Thymus (tissue), 11 donors: ENCODE data around the gene MAN1B1. TPM values are rescaled to one million over a fixed set of nuclear protein-coding genes. Genes with fewer than 3 reads are reported as not detected.

Experiments used
- DNase-seq, 9 donors: peaks; one replicate each; pipeline ENCODE4 v3.0.0-alpha.2; 2013; ENCODE audit warnings: low spot score in 9 of 9, low read depth in 6 of 9, missing footprints in 1 of 9
- H3K27ac ChIP-seq, 2 donors: one replicate each; pipeline ENCODE4 v1.5.1; 2013; ENCODE audit warnings: control low read depth in 1 of 2, low read depth in 1 of 2, low read length in 1 of 2, mild to moderate bottlenecking in 1 of 2, moderate library complexity in 1 of 2
- H3K27me3 ChIP-seq, 2 donors: one replicate each; pipeline ENCODE4 v1.5.1; 2013; ENCODE audit warnings: low read length in 1 of 2; ENCODE audit not compliant: control insufficient read depth in 2 of 2, insufficient read depth in 1 of 2
- H3K36me3 ChIP-seq, 2 donors: one replicate each; pipeline ENCODE4 v1.5.1; 2013; ENCODE audit warnings: low read length in 1 of 2, mild to moderate bottlenecking in 1 of 2, moderate library complexity in 1 of 2; ENCODE audit not compliant: control insufficient read depth in 2 of 2, insufficient read depth in 2 of 2
- H3K4me1 ChIP-seq, 2 donors: one replicate each; pipeline ENCODE4 v1.5.1; 2013; ENCODE audit warnings: low read length in 2 of 2; ENCODE audit not compliant: control insufficient read depth in 2 of 2, insufficient read depth in 2 of 2
- H3K4me3 ChIP-seq, 2 donors: one replicate each; pipeline ENCODE4 v1.5.1; 2013; ENCODE audit warnings: low read length in 2 of 2, control low read depth in 1 of 2, mild to moderate bottlenecking in 1 of 2
- H3K9me3 ChIP-seq, 2 donors: one replicate each; pipeline ENCODE4 v1.5.1; 2013; ENCODE audit warnings: low read length in 1 of 2, mild to moderate bottlenecking in 1 of 2; ENCODE audit not compliant: control insufficient read depth in 2 of 2, insufficient read depth in 1 of 2
- WGBS: extraction: QIAGEN DNeasy Blood & Tissue Kit; methylation state at CpG from one replicate; pipeline ENCODE4 v1.1.7; 2013; 5-methylcytosine and 5-hydroxymethylcytosine counted together
- polyA plus RNA-seq: library from polyadenylated mRNA; stranded (reverse); fragments of 200-250 nt; gene quantifications from one replicate; pipeline ENCODE4 v1.2.3, GENCODE V29; 2013
- total RNA-seq: library from RNA; stranded (reverse); fragments of 120-200 nt; gene quantifications from one replicate; pipeline ENCODE4 v1.2.4, GENCODE V29; 2013
- donor health status: healthy.

MAN1B1 gene
- total and polyA plus RNA-seq, 2 donors = 26.8 to 107 TPM

- H3K4me1 ChIP-seq = no peaks in the 10 kb centered on the region
- peaks cover 71 to 100% of the 10 kb centered on the region in 2 donors for H3K36me3 ChIP-seq
- H3K27me3 ChIP-seq = no peaks in the 10 kb centered on the region
- no peak overlapping the region for H3K27ac ChIP-seq
- 97% methylated on average over 31 of the region's 31 CpGs for WGBS
- DNase-seq = no peak
- no peak overlapping the region for H3K4me3 ChIP-seq
- H3K9me3 ChIP-seq = peaks cover 8 to 17% of the 10 kb centered on the region in 2 donors
Measured at GRCh38 chr9:137105814-137106661, 19.3 kb downstream of the MAN1B1 start.

DNA sequence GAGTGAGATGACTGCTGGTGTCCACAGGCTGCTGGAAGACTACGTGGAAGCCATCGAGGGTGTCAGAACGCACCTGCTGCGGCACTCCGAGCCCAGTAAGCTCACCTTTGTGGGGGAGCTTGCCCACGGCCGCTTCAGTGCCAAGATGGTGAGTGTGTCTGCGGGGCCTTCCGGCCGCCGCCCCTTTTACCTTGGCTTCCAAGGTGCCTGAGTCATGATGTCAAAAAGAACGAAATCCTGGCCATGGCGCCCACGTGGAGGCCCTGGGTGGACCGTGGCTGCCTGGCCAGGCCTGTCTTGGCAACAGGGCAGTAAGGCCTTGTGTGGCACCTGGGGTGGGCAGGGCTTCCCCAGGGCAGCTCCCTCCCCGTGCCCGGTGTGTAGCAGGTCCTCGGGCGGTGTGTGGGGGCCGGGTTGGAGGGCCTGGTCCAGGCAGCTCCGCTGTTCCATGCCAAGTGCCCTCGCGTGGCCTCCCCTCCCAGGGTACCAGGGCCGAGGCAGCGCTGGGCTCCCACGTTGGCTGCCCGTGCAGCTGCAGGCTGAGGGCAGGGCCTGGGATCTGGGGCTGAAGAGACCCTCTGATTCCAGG, 20.0 kb downstream of the MAN1B1 start:
- Histone ChIP-seq H3K36me3 (peaks cover 64 to 98% of the 10 kb centered on the region in 2 donors), H3K4me1 (no peaks in the 10 kb centered on the region), H3K27ac (no peak overlapping the region), H3K9me3 (peaks cover 8 to 17% of the 10 kb centered on the region in 2 donors), H3K4me3 (no peak overlapping the region), H3K27me3 (no peaks in the 10 kb centered on the region)
- no peak for DNase-seq
- 97% methylated on average over 27 of the region's 27 CpGs for WGBS

GRCh38 chr9:137107312-137107921, 20.6 kb downstream of the MAN1B1 start:
- Histone ChIP-seq H3K27ac (no peak overlapping the region), H3K9me3 (peaks cover 8 to 11% of the 10 kb centered on the region in 2 donors), H3K27me3 (peaks cover 0 to 3% of the 10 kb centered on the region in 2 donors), H3K4me1 (no peaks in the 10 kb centered on the region), H3K36me3 (peaks cover 62 to 98% of the 10 kb centered on the region in 2 donors), H3K4me3 (no peak overlapping the region)
- DNase-seq = no peak
- WGBS = 97% methylated on average over 27 of the region's 27 CpGs

DNA sequence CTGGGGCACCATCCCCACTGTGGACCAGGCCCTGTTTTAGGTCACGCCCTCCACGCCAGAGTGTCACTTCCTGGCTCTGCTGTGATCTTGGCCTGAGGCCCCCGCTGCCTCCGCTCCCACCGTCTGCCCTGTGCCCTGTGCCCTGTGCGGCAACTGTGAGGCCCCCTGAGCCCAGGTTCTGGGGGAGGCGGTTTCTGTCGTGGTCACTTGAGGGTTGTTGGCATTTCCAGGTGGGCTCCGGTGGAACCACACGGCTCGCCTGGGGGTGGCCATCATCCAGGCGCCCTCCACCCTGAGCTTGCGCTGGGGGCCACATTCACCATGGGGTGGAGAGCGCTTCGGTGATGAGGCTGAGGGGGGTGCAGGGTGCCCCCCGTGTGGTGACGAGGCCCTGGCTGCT, 21.2 kb downstream of the MAN1B1 start:
- Histone ChIP-seq H3K9me3 (peaks cover 3 to 5% of the 10 kb centered on the region in 2 donors), H3K4me3 (no peak overlapping the region), H3K4me1 (no peaks in the 10 kb centered on the region), H3K27me3 (peaks cover 0 to 8% of the 10 kb centered on the region in 2 donors), H3K36me3 (peaks cover 59 to 98% of the 10 kb centered on the region in 2 donors), H3K27ac (no peak overlapping the region)
- DNase-seq = no peak
- 98% methylated on average over 17 of the region's 17 CpGs for WGBS

GRCh38 chr9:137108608-137109249, 21.9 kb downstream of the MAN1B1 start:
- H3K9me3 ChIP-seq = peaks cover 0 to 2% of the 10 kb centered on the region in 2 donors
- DNase-seq = no peak
- 96% methylated on average over 29 of the region's 29 CpGs for WGBS
- no peak overlapping the region for H3K27ac ChIP-seq
- peaks cover 51 to 92% of the 10 kb centered on the region in 2 donors for H3K36me3 ChIP-seq
- no peaks in the 10 kb centered on the region for H3K4me1 ChIP-seq
- no peak overlapping the region for H3K4me3 ChIP-seq
- peaks cover 0 to 14% of the 10 kb centered on the region in 2 donors for H3K27me3 ChIP-seq

DNA sequence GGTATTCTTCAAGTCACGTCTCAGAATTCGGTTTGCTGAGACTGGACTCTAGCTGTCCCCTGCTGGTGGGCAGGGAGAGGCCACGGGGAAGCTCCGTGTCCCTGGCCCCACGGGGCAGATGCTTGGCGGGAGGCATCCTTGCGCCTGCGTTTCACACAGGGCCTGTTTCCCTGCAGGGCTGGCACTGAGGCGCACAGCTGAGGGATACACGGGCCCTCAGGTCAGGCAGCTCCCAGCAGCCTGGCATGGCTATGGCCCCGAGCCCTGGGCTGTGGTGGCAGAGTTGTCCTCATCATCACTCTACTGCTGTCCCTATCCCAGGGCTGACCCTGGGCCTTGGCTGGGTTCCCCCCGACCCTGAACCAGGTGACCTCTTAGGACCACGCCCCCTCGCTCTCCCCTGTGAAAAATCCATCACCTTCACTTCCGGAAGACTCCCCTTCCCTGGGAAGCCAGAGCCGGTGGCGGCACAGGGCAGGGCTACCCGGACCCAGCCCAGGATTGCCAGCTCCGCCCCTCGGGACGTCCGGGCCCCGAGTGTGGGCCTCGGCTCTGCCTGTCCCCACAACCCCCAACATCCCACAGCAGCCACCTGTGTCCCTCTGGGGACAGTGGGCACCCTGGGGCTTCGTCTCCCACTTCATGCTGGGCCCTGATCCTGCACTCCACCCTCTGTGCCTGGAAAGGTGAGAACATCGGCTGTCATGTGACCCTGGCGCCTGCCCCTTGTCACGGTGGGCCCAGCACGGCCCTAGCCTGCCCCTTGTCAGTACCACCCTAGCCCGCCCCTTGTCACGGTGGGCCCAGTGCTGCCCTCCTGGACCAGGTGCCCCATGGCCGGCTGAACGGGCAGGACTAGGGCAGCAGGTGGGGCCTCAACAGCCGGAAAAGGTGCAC, 22.7 kb downstream of the MAN1B1 start:
- Histone ChIP-seq H3K4me1 (no peaks in the 10 kb centered on the region), H3K9me3 (peaks cover 0 to 2% of the 10 kb centered on the region in 2 donors), H3K36me3 (peaks cover 48 to 84% of the 10 kb centered on the region in 2 donors), H3K27ac (no peak overlapping the region), H3K27me3 (peaks cover 0 to 14% of the 10 kb centered on the region in 2 donors), H3K4me3 (no peak overlapping the region)
- DNase-seq = no peak
- 93% methylated on average over 34 of the region's 34 CpGs for WGBS

DNA sequence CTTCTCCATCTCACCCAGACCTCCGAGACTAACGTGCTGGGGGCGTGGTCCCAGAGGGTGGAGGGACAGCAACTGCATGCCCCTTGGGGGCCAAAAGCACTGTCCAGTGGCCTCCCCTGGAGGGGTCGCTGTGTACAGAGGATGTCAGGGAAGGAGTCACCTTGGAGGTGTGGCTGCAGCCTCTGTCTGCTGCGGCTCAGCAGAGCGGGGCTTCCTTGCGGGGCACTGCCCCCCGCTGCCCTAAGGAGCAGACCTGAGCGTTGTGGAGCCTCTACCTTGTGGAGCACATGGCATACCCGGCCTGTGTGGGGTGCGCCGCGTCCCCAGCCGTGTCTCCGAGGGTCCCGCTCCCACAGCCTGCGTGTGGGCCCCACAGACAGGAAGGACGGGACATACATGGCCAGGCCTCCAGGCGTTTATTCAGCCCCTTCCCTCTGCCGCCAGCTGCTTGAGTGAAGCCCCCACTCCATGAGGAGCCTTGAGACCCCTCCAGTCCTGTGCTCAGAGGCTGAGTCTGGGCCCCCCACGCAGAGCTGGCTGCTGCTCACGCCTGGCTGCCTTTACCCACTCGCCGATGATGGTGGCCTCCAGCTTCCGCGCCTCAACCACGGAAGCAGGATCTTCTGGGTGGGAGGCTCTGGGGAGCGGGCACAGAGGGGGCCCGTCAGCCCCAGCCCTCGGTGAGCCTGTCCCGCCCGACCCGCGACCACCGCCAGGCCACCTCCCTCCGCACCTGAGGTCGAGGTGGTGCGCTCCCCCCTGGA, 23.5 kb downstream of the MAN1B1 start:
- Histone ChIP-seq H3K27me3 (peaks cover 0 to 20% of the 10 kb centered on the region in 2 donors), H3K36me3 (peaks cover 43 to 76% of the 10 kb centered on the region in 2 donors), H3K27ac (no peak overlapping the region), H3K9me3 (peaks cover 0 to under 1% of the 10 kb centered on the region in 2 donors), H3K4me1 (peaks cover 3 to 6% of the 10 kb centered on the region in 2 donors), H3K4me3 (no peak overlapping the region)
- 94% methylated on average over 38 of the region's 38 CpGs for WGBS
- DNase-seq = no peak
